Gastroesophageal sphincter (tissue), 4 donors: ENCODE results near the gene RNF7. TPM values are rescaled to one million over a fixed set of nuclear protein-coding genes. Genes with fewer than 3 reads are reported as not detected.

Experiments
- ATAC-seq: fragments of 150-250 bp; one replicate; pipeline ENCODE4 v1.9.1; 2016; ENCODE audit warnings: mild to moderate bottlenecking, moderate library complexity
- H3K27ac ChIP-seq, 4 donors: fragments of 200-600 bp; sonication (generic) in 3 of 4; 1 replicate in 3 of 4; 2 replicates in 1 of 4; pipeline ENCODE4 v1.5.1; 2016 to 2019
- H3K27me3 ChIP-seq: fragments of 200-600 bp; sonication (generic); one replicate; pipeline ENCODE4 v1.5.1; 2019
- H3K36me3 ChIP-seq, 2 donors: fragments of 200-600 bp; sonication (generic); one replicate each; pipeline ENCODE4 v1.5.1; 2019; ENCODE audit warnings: control low read depth in 1 of 2
- H3K4me1 ChIP-seq, 3 donors: fragments of 200-600 bp; sonication (generic); 1 replicate in 2 of 3; 2 replicates in 1 of 3; pipeline ENCODE4 v1.5.1; 2016 to 2019; ENCODE audit warnings: control low read depth in 2 of 3
- H3K4me3 ChIP-seq, 2 donors: fragments of 200-600 bp; sonication (generic); one replicate each; pipeline ENCODE4 v1.5.1; 2019; ENCODE audit warnings: mild to moderate bottlenecking in 1 of 2, moderate library complexity in 1 of 2
- H3K9me3 ChIP-seq, 3 donors: fragments of 200-600 bp; sonication (generic); one replicate each; pipeline ENCODE4 v1.5.1; 2017 to 2019; ENCODE audit warnings: control low read depth in 2 of 3
- CTCF ChIP-seq, 4 experiments: fragments of 200-600 bp in 2 of 4; fragments of 450-650 bp in 2 of 4; sonication (generic) in 1 of 4; IDR thresholded peaks; one replicate each; pipeline ENCODE4 v1.5.1; 2017 to 2019; ENCODE audit warnings: antibody characterized with exemption in 4 of 4, mild to moderate bottlenecking in 2 of 4, moderate library complexity in 2 of 4
- EP300 ChIP-seq: sonication (generic); formaldehyde crosslinking; IDR thresholded peaks from one replicate; pipeline ENCODE4 v1.6.1; 2017; ENCODE audit warnings: antibody characterized with exemption, mild to moderate bottlenecking
- POLR2A ChIP-seq, 2 donors: fragments of 450-650 bp; IDR thresholded peaks; one replicate each; pipeline ENCODE4 v1.6.1; 2017; ENCODE audit warnings: antibody characterized with exemption in 2 of 2, mild to moderate bottlenecking in 2 of 2, moderate library complexity in 1 of 2
- POLR2AphosphoS5 ChIP-seq: sonication (generic); formaldehyde crosslinking; IDR thresholded peaks from one replicate; pipeline ENCODE4 v1.6.1; 2017; ENCODE audit warnings: antibody characterized with exemption
- WGBS, 2 donors: methylation state at CpG; one replicate each; pipeline ENCODE4 v1.1.5; 2018; ENCODE audit warnings: low coverage in 1 of 2; 5-methylcytosine and 5-hydroxymethylcytosine counted together
- total RNA-seq, 4 donors: library from RNA; depleted of rRNA; stranded (reverse); fragments of >200 nt; gene quantifications; one replicate each; pipeline ENCODE4 v1.1.0, GENCODE V29; 2016

Gene RNF7
- total RNA-seq, 4 donors from 2014 or later, result 73.0 to 133 (median 87.7) TPM

DNA sequence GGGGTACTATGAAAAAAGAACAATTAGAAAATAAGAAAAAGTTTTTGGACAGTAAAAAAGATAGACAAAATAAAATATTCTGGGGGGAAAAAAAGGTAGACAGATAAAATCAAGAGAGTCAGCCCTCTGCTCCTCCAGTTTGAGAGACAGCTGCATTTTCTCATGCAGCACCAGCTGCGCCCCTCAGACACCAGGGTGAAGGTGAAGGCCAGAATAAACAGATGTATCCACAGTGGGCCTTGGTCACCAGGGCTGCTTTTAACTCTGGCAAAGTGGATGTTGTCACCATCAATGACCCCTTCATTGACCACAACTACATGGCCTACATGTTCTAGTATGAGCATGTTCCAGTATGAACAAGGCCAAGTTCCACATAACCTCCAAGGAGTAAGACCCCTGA, 13.9 kb upstream of the RNF7 start:
- ATAC-seq, result no peak
- Histone ChIP-seq H3K27me3 (no peaks in the 10 kb centered on the region), H3K36me3 (no peaks in the 10 kb centered on the region), H3K4me1 (no peaks in the 10 kb centered on the region), H3K27ac (no peak overlapping the region), H3K9me3 (no peaks in the 10 kb centered on the region), H3K4me3 (no peak overlapping the region)
- 90 to 100% methylated on average over 1 of the region's 1 CpG for WGBS, 2 donors
- TF ChIP-seq POLR2AphosphoS5 (no peak), CTCF (IDR thresholded peaks at IDR 0.05) (no peak), POLR2A (IDR thresholded peaks at IDR 0.05) (no peak), EP300 (no peak)

- no peaks in the 10 kb centered on the region for H3K4me1 ChIP-seq
- no peaks in the 10 kb centered on the region for H3K9me3 ChIP-seq
- no peaks in the 10 kb centered on the region for H3K36me3 ChIP-seq
- TF ChIP-seq POLR2A (IDR thresholded peaks at IDR 0.05) (no peak), EP300 (no peak), POLR2AphosphoS5 (no peak), CTCF (IDR thresholded peaks at IDR 0.05) (no peak)
- H3K27ac ChIP-seq, result no peak overlapping the region
- no peak for ATAC-seq
- no peak overlapping the region for H3K4me3 ChIP-seq
- H3K27me3 ChIP-seq, result no peaks in the 10 kb centered on the region
- WGBS, 2 donors, result 96 to 97% methylated on average over 3 to 4 of the region's 4 CpGs
These were observed 13.1 kb upstream of the RNF7 start for GRCh38 chr3:141725036-141725435.

- H3K27me3 ChIP-seq, result no peaks in the 10 kb centered on the region
- H3K4me3 ChIP-seq, result no peak overlapping the region
- H3K36me3 ChIP-seq, result no peaks in the 10 kb centered on the region
- TF ChIP-seq POLR2A (IDR thresholded peaks at IDR 0.05), result no peak
- no peak for TF ChIP-seq EP300
- no peak for TF ChIP-seq CTCF (IDR thresholded peaks at IDR 0.05)
- no peak for TF ChIP-seq POLR2AphosphoS5
- no peak overlapping the region for H3K27ac ChIP-seq
- 80 to 100% methylated on average over 1 of the region's 1 CpG for WGBS, 2 donors
- no peaks in the 10 kb centered on the region for H3K4me1 ChIP-seq
- ATAC-seq, result no peak
- H3K9me3 ChIP-seq, result no peaks in the 10 kb centered on the region
These were observed 11.6 kb upstream of the RNF7 start for GRCh38 chr3:141726483-141726882.

GRCh38 chr3:141728355-141728892, 9.7 kb upstream of the RNF7 start:
- Histone ChIP-seq H3K27ac (no peak overlapping the region), H3K27me3 (no peaks in the 10 kb centered on the region), H3K4me1 (no peaks in the 10 kb centered on the region), H3K36me3 (no peaks in the 10 kb centered on the region), H3K4me3 (no peak overlapping the region), H3K9me3 (no peaks in the 10 kb centered on the region)
- no peak for ATAC-seq
- TF ChIP-seq CTCF (IDR thresholded peaks at IDR 0.05), result no peak
- no peak for TF ChIP-seq POLR2A (IDR thresholded peaks at IDR 0.05)
- TF ChIP-seq EP300, result no peak
- TF ChIP-seq POLR2AphosphoS5, result no peak
- WGBS, 2 donors, result 75 to 88% methylated on average over 4 to 5 of the region's 5 CpGs

DNA sequence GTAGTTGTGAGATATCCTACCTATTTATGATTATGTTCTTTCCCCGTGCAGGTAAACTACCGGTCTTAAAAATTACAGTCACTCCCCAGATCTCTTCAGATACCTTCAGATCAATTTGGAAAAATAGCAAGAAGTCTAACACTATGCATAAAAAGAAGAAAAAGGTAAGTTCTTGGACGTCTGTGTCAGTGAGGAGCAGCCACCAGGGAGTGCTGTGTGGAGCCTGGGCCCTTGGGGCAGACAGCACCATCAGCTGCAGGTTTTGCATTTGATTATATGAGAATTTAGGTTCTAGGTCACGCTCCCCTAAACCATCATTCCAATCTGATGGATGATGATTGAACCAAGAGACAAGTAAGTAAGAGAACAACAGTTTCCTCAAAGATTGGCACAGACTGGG, 8.9 kb upstream of the RNF7 start:
- TF ChIP-seq EP300 (no peak), POLR2AphosphoS5 (no peak), CTCF (IDR thresholded peaks at IDR 0.05) (no peak), POLR2A (IDR thresholded peaks at IDR 0.05) (no peak)
- whole genome bisulfite sequencing, 2 donors, result 76 to 81% methylated on average over 4 of the region's 4 CpGs
- H3K27me3 ChIP-seq, result no peaks in the 10 kb centered on the region
- no peaks in the 10 kb centered on the region for H3K36me3 ChIP-seq
- ATAC-seq, result no peak
- H3K9me3 ChIP-seq, result no peaks in the 10 kb centered on the region
- H3K4me1 ChIP-seq, result no peaks in the 10 kb centered on the region
- H3K4me3 ChIP-seq, result no peak overlapping the region
- no peak overlapping the region for H3K27ac ChIP-seq
